Spinal cord (tissue), 10 donors: ENCODE results near the gene DHRS7B. TPM values are rescaled to one million over a fixed set of nuclear protein-coding genes. Genes with fewer than 3 reads are reported as not detected.
"Not testable (repeated sequence)": the region's sequence is repeated elsewhere in the genome, so short reads cannot be mapped to it uniquely, and the experiment has no call there.

ENCODE experiments used
- DNase-seq, 6 donors: peaks; one replicate each; pipeline versions ENCODE4 v3.0.0 to v3.0.0-alpha.2; 2013 to 2015; ENCODE audit warnings: low spot score in 6 of 6, low read depth in 4 of 6
- H3K27ac ChIP-seq: one replicate; pipeline ENCODE4 v1.5.1; 2013; ENCODE audit warnings: low read depth, low read length, control low read depth
- H3K27me3 ChIP-seq: one replicate; pipeline ENCODE4 v1.6.1; 2013; ENCODE audit warnings: low read length; ENCODE audit not compliant: control insufficient read depth, insufficient read depth
- H3K36me3 ChIP-seq: one replicate; pipeline ENCODE4 v1.6.1; 2013; ENCODE audit warnings: low read length; ENCODE audit not compliant: control insufficient read depth, insufficient read depth
- H3K4me1 ChIP-seq: one replicate; pipeline ENCODE4 v1.6.1; 2013; ENCODE audit warnings: low read length; ENCODE audit not compliant: control insufficient read depth, insufficient read depth
- H3K4me3 ChIP-seq: one replicate; pipeline ENCODE4 v1.5.1; 2013; ENCODE audit warnings: low read depth, low read length, control low read depth
- H3K9me3 ChIP-seq: one replicate; pipeline ENCODE4 v1.6.1; 2013; ENCODE audit warnings: low read length; ENCODE audit not compliant: control insufficient read depth, insufficient read depth
- WGBS: methylation state at CpG from one replicate; pipeline ENCODE4 v1.1.5; 2013; ENCODE audit warnings: missing lambda C conversion rate; ENCODE audit not compliant: insufficient coverage; 5-methylcytosine and 5-hydroxymethylcytosine counted together
- polyA plus RNA-seq, 2 donors: library from polyadenylated mRNA; unstranded; fragments of 120-200 nt; gene quantifications; one replicate each; pipeline ENCODE4 v1.2.1, GENCODE V29; 2013; ENCODE audit not compliant: insufficient read length in 2 of 2
- total RNA-seq, 2 donors: library from RNA; depleted of rRNA in 1 of 2; stranded (reverse); fragments of 120-200 nt in 1 of 2; fragments of >200 nt in 1 of 2; gene quantifications; one replicate each; pipeline versions ENCODE4 v1.2.3 to v1.2.4, GENCODE V29; 2013 to 2014
- donor health status: healthy.

The DHRS7B gene
- total and polyA plus RNA-seq, 4 donors = 20.3 to 43.2 (median 31.9) TPM

- 43% methylated on average over 1 of the region's 3 CpGs for WGBS
- peak in 1 of 6 donors; percentile 20 for DNase-seq
These were observed 91.3 kb downstream of the DHRS7B start for GRCh38 chr17:21218101-21218500.

DNA sequence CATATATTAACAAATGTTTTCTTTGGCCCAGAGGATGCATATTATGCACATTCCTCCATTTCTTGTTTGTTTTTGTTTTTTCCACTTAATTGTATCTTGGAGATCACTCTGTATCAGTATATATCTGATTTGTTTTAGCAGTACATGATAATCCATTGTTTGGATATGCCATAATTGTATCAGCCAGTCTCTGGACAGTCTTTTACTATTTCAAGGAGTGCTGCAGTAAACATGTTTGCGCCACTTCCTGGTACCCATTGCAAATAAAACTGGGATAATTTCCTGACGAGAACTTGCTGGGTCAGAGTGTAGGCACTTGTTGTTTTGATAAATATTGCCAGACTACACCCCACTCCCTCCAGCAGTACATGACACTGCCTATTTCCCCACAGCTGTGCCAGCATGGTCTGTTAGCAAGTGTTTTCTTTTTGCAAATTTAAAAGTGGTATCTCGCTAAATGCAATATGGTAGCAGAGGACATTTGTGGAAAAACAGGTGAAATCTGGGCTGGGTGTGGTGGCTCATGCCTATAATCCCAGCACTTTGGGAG lies 92.1 kb downstream of the DHRS7B start:
- Histone ChIP-seq H3K4me1 (peaks cover 7% of the 10 kb centered on the region), H3K36me3 (peaks cover 11% of the 10 kb centered on the region), H3K9me3 (no peaks in the 10 kb centered on the region), H3K4me3 (no peak overlapping the region), H3K27me3 (no peaks in the 10 kb centered on the region), H3K27ac (no peak overlapping the region)
- DNase-seq = no peak
- WGBS = 100% methylated on average over 1 of the region's 3 CpGs

More at GRCh38 chr17:21218101-21218500, 91.3 kb downstream of the DHRS7B start:
- Histone ChIP-seq H3K4me3 (no peak overlapping the region), H3K27ac (no peak overlapping the region), H3K4me1 (peaks cover 7% of the 10 kb centered on the region), H3K9me3 (no peaks in the 10 kb centered on the region), H3K27me3 (no peaks in the 10 kb centered on the region), H3K36me3 (peaks cover 13% of the 10 kb centered on the region)

DNA sequence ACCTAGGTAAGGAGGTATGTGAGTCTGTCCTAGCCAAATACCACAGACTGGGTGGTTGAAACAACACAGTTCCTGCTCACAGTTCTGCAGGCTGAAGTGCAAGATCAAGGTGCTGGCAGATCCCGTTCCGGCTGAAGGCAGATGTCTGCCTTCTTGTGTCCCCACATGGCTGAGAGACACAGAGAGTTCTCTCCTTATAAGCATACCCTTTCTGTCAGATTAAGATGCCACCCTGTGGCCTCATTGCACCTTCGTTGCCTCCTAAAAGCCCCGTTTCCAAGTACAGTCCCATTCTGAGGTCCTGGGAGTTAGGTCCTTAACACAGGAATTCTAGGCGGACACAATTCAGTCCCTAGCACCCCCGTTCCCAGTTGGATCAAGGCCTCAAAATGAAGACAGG lies 96.3 kb downstream of the DHRS7B start:
- Histone ChIP-seq H3K4me1 (no peaks in the 10 kb centered on the region), H3K36me3 (peaks cover 11% of the 10 kb centered on the region), H3K27ac (no peak overlapping the region), H3K9me3 (no peaks in the 10 kb centered on the region), H3K4me3 (no peak overlapping the region), H3K27me3 (no peaks in the 10 kb centered on the region)
- 95% methylated on average over 5 of the region's 6 CpGs for WGBS
- DNase-seq = no peak

GRCh38 chr17:21227277-21227676 lies 100.5 kb downstream of the DHRS7B start:
- DNase-seq, H3K36me3 ChIP-seq, H3K27me3 ChIP-seq, H3K9me3 ChIP-seq, H3K4me1 ChIP-seq, H3K4me3 ChIP-seq, H3K27ac ChIP-seq: not testable (repeated sequence)
- WGBS = 88% methylated on average over 10 of the region's 11 CpGs

DNA sequence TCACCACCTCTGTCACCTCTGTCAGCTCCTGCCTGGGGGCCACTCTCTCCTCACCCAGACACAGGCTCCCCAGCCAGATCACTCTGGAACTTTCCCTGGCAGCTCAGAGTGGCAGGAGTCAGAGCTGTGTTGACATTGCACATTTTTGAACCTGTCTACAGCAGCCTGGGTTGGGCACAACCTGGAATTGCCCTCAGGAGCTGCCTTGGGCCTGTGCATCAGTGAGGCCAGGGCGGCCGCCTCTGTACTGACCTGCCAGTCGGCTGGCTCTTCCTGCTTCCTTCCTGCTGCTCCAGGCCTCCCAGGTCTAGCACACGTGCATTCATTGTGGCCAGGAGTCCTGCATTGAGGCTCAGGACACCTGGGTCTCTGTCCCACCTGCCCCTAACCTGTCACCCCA lies 101.3 kb downstream of the DHRS7B start:
- Histone ChIP-seq H3K4me3 (no peak overlapping the region), H3K4me1 (no peaks in the 10 kb centered on the region), H3K9me3 (no peaks in the 10 kb centered on the region), H3K27ac (no peak overlapping the region), H3K27me3 (no peaks in the 10 kb centered on the region), H3K36me3 (no peaks in the 10 kb centered on the region)
- WGBS = 81% methylated on average over 3 of the region's 4 CpGs
- DNase-seq = no peak

- no peak overlapping the region for H3K4me3 ChIP-seq
- H3K36me3 ChIP-seq = no peaks in the 10 kb centered on the region
- 100% methylated on average over 1 of the region's 2 CpGs for WGBS
- H3K9me3 ChIP-seq = no peaks in the 10 kb centered on the region
- DNase-seq = no peak
- H3K4me1 ChIP-seq = no peaks in the 10 kb centered on the region
- H3K27ac ChIP-seq = no peak overlapping the region
- no peaks in the 10 kb centered on the region for H3K27me3 ChIP-seq
These were observed 102.1 kb downstream of the DHRS7B start for GRCh38 chr17:21228845-21229244.

DNA sequence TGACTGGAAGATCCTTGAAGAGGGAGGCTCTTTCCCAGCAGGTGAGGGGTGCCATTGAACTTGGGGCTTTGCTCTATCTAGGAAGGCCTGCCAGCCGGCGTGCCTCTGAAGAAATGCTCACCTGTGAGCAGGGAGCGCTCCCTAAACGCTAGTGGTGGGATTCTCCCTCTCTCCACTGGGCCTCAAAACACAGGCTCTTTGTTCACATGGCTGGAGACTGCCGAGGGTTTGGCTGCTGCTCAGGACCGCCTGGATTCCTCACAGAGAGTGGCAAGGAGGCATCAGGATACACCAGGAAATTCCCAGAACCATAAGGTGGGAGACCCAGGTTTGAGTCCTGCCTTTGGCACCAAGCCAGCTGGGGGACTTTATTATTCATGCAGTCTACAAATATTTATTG lies 104.8 kb downstream of the DHRS7B start:
- Histone ChIP-seq H3K4me3 (no peak overlapping the region), H3K4me1 (no peaks in the 10 kb centered on the region), H3K27me3 (no peaks in the 10 kb centered on the region), H3K36me3 (no peaks in the 10 kb centered on the region), H3K9me3 (no peaks in the 10 kb centered on the region), H3K27ac (no peak overlapping the region)
- no peak for DNase-seq
- 43% methylated on average over 4 of the region's 6 CpGs for WGBS

- H3K4me3 ChIP-seq = no peak overlapping the region
- H3K27me3 ChIP-seq = no peaks in the 10 kb centered on the region
- 86% methylated on average over 3 of the region's 4 CpGs for WGBS
- H3K27ac ChIP-seq = no peak overlapping the region
- H3K9me3 ChIP-seq = no peaks in the 10 kb centered on the region
- no peak for DNase-seq
- no peaks in the 10 kb centered on the region for H3K4me1 ChIP-seq
- no peaks in the 10 kb centered on the region for H3K36me3 ChIP-seq
These were observed 105.4 kb downstream of the DHRS7B start for GRCh38 chr17:21232033-21232749.

DNA sequence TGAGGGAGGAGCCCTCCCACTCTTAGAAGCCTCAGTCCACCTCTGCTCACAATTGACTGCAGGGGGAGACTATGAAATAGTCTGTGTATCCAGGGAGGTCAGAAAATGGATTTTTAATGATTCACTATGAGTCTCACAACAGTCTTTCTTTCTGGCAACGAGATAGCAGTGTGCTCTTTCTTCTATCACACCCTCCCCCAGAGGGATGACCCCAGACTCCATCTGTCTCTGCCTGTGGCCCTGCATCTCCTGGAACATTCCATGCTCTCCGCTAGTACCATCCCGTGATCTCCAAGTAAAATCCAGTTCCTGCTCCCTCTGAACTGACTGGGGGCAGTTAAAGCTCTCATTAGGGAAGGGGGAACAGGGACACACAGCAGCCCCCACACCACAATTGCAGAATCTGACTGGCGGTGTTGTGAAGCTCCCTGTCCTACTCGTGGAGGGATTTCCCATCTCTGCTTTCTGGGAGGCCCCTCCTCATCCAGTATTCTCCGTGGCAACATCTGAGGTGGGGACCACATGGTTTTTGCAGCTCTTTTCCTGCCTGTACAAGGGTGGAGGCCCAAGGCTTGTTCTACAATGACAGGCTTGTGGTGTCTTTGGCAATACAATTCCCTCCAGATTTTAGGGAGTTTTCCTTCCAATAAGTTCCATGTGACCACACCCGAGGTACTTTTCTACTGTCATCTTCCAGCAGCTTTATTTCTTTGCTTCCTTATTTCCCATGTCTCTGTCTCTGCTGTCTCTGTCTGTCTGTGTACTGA lies 107.0 kb downstream of the DHRS7B start:
- Histone ChIP-seq H3K9me3 (no peaks in the 10 kb centered on the region), H3K4me3 (no peak overlapping the region), H3K36me3 (no peaks in the 10 kb centered on the region), H3K27ac (no peak overlapping the region), H3K27me3 (no peaks in the 10 kb centered on the region), H3K4me1 (no peaks in the 10 kb centered on the region)
- WGBS = 69% methylated on average over 5 of the region's 7 CpGs
- DNase-seq = no peak
